Measurements from ENCODE around the gene OSBPL6.

GRCh38 chr2:178452334-178452733 is 258.0 kb downstream of the OSBPL6 start:
- TF ChIP-seq SP1 (IDR thresholded peaks at IDR 0.05) (no peak), BHLHE40 (IDR thresholded peaks at IDR 0.05; ENCODE audit: borderline replicate concordance) (no peak), TARDBP (IDR thresholded peaks at IDR 0.05) (no peak), FOXM1 (IDR thresholded peaks at IDR 0.05; ENCODE audit: borderline replicate concordance) (no peak), HDGF (IDR thresholded peaks at IDR 0.05; ENCODE audit: borderline replicate concordance) (no peak), ARNT (IDR thresholded peaks at IDR 0.05) (no peak), NFRKB (IDR thresholded peaks at IDR 0.05) (no peak)
